DOHH2 (cell line): ENCODE results near the gene NCKAP5.

Source experiments
- H3F3A ChIP-seq: fragments of 200-600 bp; sonication (generic), shearing (Covaris generic); 2 replicates; pipeline ENCODE4 v1.6.0; 2016; ENCODE audit warnings: antibody characterized with exemption, mild to moderate bottlenecking; ENCODE audit not compliant: control insufficient read depth, insufficient read depth
- H3K27ac ChIP-seq: fragments of 200-600 bp; sonication (generic); 2 replicates; pipeline ENCODE4 v1.5.1; 2014; ENCODE audit warnings: low read depth, mild to moderate bottlenecking, low read length, moderate library complexity
- H3K27me3 ChIP-seq: fragments of 200-600 bp; sonication (generic); 2 replicates; pipeline ENCODE4 v1.6.1; 2014; ENCODE audit warnings: mild to moderate bottlenecking, low read length, mixed read lengths; ENCODE audit not compliant: control insufficient read depth
- H3K36me3 ChIP-seq: fragments of 200-600 bp; sonication (generic); 2 replicates; pipeline ENCODE4 v1.6.1; 2014; ENCODE audit warnings: mild to moderate bottlenecking, low read length, moderate library complexity, mixed read lengths; ENCODE audit not compliant: control insufficient read depth
- H3K4me1 ChIP-seq: fragments of 200-600 bp; sonication (generic); 2 replicates; pipeline ENCODE4 v1.6.1; 2014; ENCODE audit warnings: mild to moderate bottlenecking, low read length, mixed read lengths; ENCODE audit not compliant: control insufficient read depth
- H3K4me2 ChIP-seq: fragments of 200-600 bp; sonication (generic); 2 replicates; pipeline ENCODE4 v1.6.0; 2014; ENCODE audit warnings: mild to moderate bottlenecking, low read length, moderate library complexity
- H3K4me3 ChIP-seq: fragments of 200-600 bp; sonication (generic); 2 replicates; pipeline ENCODE4 v1.5.1; 2014; ENCODE audit warnings: mild to moderate bottlenecking, low read length, mixed read lengths
- H3K79me2 ChIP-seq: fragments of 200-600 bp; sonication (generic); 2 replicates; pipeline ENCODE4 v1.6.1; 2014; ENCODE audit warnings: mild to moderate bottlenecking, low read length, mixed read lengths; ENCODE audit not compliant: control insufficient read depth
- H3K9me2 ChIP-seq: fragments of 200-600 bp; sonication (generic); replicated peaks from 2 replicates; pipeline ENCODE4 v1.6.1; 2014; ENCODE audit warnings: mild to moderate bottlenecking, low read length, mixed read lengths; ENCODE audit not compliant: control insufficient read depth
- H3K9me3 ChIP-seq: fragments of 200-600 bp; sonication (generic); 2 replicates; pipeline ENCODE4 v1.6.1; 2014; ENCODE audit warnings: antibody characterized with exemption, low read length, mixed read lengths; ENCODE audit not compliant: control insufficient read depth, insufficient read depth
- H4K20me1 ChIP-seq: fragments of 200-600 bp; sonication (generic); 2 replicates; pipeline ENCODE4 v1.6.0; 2014; ENCODE audit warnings: low read depth, mild to moderate bottlenecking, antibody characterized with exemption, low read length, moderate library complexity; ENCODE audit not compliant: control insufficient read depth, insufficient read depth
- EZH2phosphoT487 ChIP-seq: fragments of 200-600 bp; sonication (generic); IDR thresholded peaks from 2 replicates; pipeline ENCODE4 v1.6.1; 2017; ENCODE audit warnings: borderline replicate concordance, mild to moderate bottlenecking, antibody characterized with exemption, low read length, moderate library complexity, mixed read lengths
- TF ChIP-seq, protein P1 (sequence below): fragments of 200-600 bp; sonication (generic); IDR thresholded peaks from one replicate; pipeline ENCODE4 v1.5.1; 2014; ENCODE audit warnings: antibody characterized with exemption, mild to moderate bottlenecking, low read depth, low read length; ENCODE audit not compliant: poor library complexity, severe bottlenecking

The NCKAP5 gene

GRCh38 chr2:132636346-132636745, 931.9 kb downstream of the NCKAP5 start:
- H3K27ac ChIP-seq: no peak overlapping the region
- no peaks in the 10 kb centered on the region for H4K20me1 ChIP-seq
- no peaks in the 10 kb centered on the region for H3K9me3 ChIP-seq
- no peaks in the 10 kb centered on the region for H3K27me3 ChIP-seq
- H3F3A ChIP-seq: no peaks in the 10 kb centered on the region
- H3K79me2 ChIP-seq: no peaks in the 10 kb centered on the region
- TF ChIP-seq, protein P1, sequence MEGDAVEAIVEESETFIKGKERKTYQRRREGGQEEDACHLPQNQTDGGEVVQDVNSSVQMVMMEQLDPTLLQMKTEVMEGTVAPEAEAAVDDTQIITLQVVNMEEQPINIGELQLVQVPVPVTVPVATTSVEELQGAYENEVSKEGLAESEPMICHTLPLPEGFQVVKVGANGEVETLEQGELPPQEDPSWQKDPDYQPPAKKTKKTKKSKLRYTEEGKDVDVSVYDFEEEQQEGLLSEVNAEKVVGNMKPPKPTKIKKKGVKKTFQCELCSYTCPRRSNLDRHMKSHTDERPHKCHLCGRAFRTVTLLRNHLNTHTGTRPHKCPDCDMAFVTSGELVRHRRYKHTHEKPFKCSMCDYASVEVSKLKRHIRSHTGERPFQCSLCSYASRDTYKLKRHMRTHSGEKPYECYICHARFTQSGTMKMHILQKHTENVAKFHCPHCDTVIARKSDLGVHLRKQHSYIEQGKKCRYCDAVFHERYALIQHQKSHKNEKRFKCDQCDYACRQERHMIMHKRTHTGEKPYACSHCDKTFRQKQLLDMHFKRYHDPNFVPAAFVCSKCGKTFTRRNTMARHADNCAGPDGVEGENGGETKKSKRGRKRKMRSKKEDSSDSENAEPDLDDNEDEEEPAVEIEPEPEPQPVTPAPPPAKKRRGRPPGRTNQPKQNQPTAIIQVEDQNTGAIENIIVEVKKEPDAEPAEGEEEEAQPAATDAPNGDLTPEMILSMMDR: no peak
- no peak for TF ChIP-seq EZH2phosphoT487
- H3K4me3 ChIP-seq: no peak overlapping the region
- H3K4me1 ChIP-seq: no peaks in the 10 kb centered on the region
- H3K4me2 ChIP-seq: no peak overlapping the region
- H3K36me3 ChIP-seq: no peaks in the 10 kb centered on the region
- no peaks in the 10 kb centered on the region for H3K9me2 ChIP-seq

DNA sequence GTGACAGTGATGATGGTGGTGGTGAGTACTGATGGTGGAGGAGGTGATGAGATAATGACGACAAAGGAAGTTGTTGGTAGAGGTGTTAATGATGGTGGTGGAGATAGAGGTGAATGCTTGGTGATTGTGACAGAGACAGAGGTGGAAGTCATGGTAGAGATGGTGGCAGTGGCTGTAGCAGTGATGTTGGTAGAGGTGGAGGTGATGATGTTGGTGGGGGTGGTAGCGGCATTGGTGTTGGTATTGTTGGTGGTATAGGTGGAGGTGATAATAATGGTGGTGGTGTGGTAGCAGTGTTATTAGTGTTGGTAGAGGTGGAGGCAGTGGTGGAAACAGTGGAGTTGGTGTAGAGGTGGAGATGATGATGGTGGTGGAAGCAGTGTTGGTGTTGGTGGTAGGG, 934.6 kb downstream of the NCKAP5 start:
- no peaks in the 10 kb centered on the region for H4K20me1 ChIP-seq
- H3K27me3 ChIP-seq: no peaks in the 10 kb centered on the region
- no peak overlapping the region for H3K4me3 ChIP-seq
- H3K36me3 ChIP-seq: no peaks in the 10 kb centered on the region
- H3K9me2 ChIP-seq: no peaks in the 10 kb centered on the region
- H3K79me2 ChIP-seq: no peaks in the 10 kb centered on the region
- H3F3A ChIP-seq: no peaks in the 10 kb centered on the region
- no peak overlapping the region for H3K27ac ChIP-seq
- TF ChIP-seq, protein P1: no peak
- no peak for TF ChIP-seq EZH2phosphoT487
- H3K9me3 ChIP-seq: no peaks in the 10 kb centered on the region
- no peaks in the 10 kb centered on the region for H3K4me1 ChIP-seq
- H3K4me2 ChIP-seq: no peak overlapping the region

DNA sequence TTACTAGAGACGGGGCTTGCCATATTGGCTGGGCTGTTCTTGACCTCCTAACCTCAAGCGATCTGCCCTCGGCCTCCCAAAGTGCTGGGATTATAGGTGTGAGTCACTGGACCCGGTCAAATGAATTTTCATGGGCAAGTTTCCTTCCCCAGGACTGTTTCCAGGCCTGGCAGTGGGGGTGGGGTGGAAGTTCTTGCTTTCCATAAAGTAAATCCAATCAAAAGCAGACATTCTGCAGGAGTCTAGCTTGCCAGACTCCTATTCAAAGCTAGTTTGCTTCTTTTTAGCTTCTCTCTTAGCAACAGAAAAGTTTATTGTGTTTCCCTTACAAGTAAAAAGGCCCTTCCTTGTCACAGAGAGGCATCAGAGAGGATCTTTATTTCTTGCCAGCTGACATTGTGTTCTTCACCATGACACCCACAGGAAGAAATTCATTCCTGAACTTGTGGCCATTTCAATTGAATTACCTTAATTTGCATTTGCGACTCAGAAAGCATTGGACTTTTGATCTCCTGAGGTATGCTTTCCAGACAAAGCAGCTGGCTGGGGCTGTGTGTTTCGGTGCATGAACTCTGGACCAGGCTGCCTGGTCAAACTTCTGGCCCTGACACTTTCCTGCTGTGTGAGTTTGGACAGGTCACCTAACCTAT, 936.1 kb downstream of the NCKAP5 start:
- no peaks in the 10 kb centered on the region for H3K36me3 ChIP-seq
- H3K4me3 ChIP-seq: no peak overlapping the region
- no peaks in the 10 kb centered on the region for H3K9me3 ChIP-seq
- H4K20me1 ChIP-seq: no peaks in the 10 kb centered on the region
- H3K79me2 ChIP-seq: no peaks in the 10 kb centered on the region
- TF ChIP-seq, protein P1: no peak
- no peak for TF ChIP-seq EZH2phosphoT487
- H3K4me1 ChIP-seq: no peaks in the 10 kb centered on the region
- no peak overlapping the region for H3K4me2 ChIP-seq
- no peaks in the 10 kb centered on the region for H3K9me2 ChIP-seq
- no peaks in the 10 kb centered on the region for H3F3A ChIP-seq
- H3K27me3 ChIP-seq: no peaks in the 10 kb centered on the region
- H3K27ac ChIP-seq: no peak overlapping the region
